ENCODE results near the gene PLEKHG4B. TPM values are rescaled to one million over a fixed set of nuclear protein-coding genes. Genes with fewer than 3 reads are reported as not detected.

PLEKHG4B gene
- polyA plus RNA-seq, 1 of the 3 experiments (the other 2 are of a cell fraction), result 0.18 TPM

- DNase-seq, result no peak
- Histone ChIP-seq H3K4me2 (no peak overlapping the region), H3K79me2 (ENCODE audit: insufficient read depth) (no peaks in the 10 kb centered on the region), H3F3A (replicated peaks; ENCODE audit: insufficient read depth) (no peaks in the 10 kb centered on the region), H4K20me1 (ENCODE audit: insufficient read depth) (no peaks in the 10 kb centered on the region), H3K36me3 (replicated peaks in 1 of 2; ENCODE audit: control insufficient read depth in 1 of 2, insufficient read depth in 2 of 2, low read length in 1 of 2) (peaks cover 0 to 3% of the 10 kb centered on the region in 2 experiments), H3K4me3 (ENCODE audit: low read depth in 2 of 2, low read length in 1 of 2) (no peak overlapping the region), H3K4me1 (ENCODE audit: control insufficient read depth in 1 of 2, insufficient read depth in 2 of 2, low read depth in 1 of 2, low read length in 1 of 2) (no peaks in the 10 kb centered on the region; a peak in 1 of 4 replicates), H3K9me3 (no peaks in the 10 kb centered on the region), H3K9me2 (no peaks in the 10 kb centered on the region), H3K27ac (ENCODE audit: low read depth in 2 of 2, low read length in 1 of 2) (no peak overlapping the region), H2AFZ (ENCODE audit: low read depth) (no peak overlapping the region), H3K27me3 (ENCODE audit: insufficient read depth) (no peaks in the 10 kb centered on the region), H3K9ac (no peak overlapping the region)
- 85% methylated on average over 13 of the region's 15 CpGs for WGBS (ENCODE audit: low lambda C conversion rate)
- ChIA-PET POLR2A (no interaction called here), CTCF (interaction anchor here (0.9 to 1.3 kb wide), 5 partner anchors 25 to 237 kb away, joined by 3 to 4 read pairs (median 3); partner anchors contain the start of gene AHRR)
- TF ChIP-seq FOXM1 (IDR thresholded peaks at IDR 0.05; ENCODE audit: low read depth) (no peak), MEF2A (IDR thresholded peaks at IDR 0.05; ENCODE audit: borderline replicate concordance, low read depth) (no peak), JUND (IDR thresholded peaks at IDR 0.05) (no peak), MXI1 (IDR thresholded peaks at IDR 0.05; ENCODE audit: low read depth, low read length) (no peak), CHD2 (IDR thresholded peaks at IDR 0.05; ENCODE audit: low read length, partially characterized antibody) (no peak), NFIC (IDR thresholded peaks at IDR 0.05; ENCODE audit: borderline replicate concordance) (no peak), GATA2 (CRISPR knock-in tag; IDR thresholded peaks at IDR 0.05) (no peak)
Measured at GRCh38 chr5:194102-194501, 102.1 kb downstream of the PLEKHG4B start.

GRCh38 chr5:194603-195209 is 102.7 kb downstream of the PLEKHG4B start:
- no peaks in the 10 kb centered on the region for H3K9me2 ChIP-seq
- H3K9me3 ChIP-seq, result no peaks in the 10 kb centered on the region
- no peak overlapping the region for H3K4me3 ChIP-seq (ENCODE audit: low read depth in 2 of 2, low read length in 1 of 2)
- H3F3A ChIP-seq (replicated peaks; ENCODE audit: insufficient read depth), result no peaks in the 10 kb centered on the region
- no peak for DNase-seq
- H3K27ac ChIP-seq (ENCODE audit: low read depth in 2 of 2, low read length in 1 of 2), result no peak overlapping the region
- ChIA-PET POLR2A (no interaction called here), CTCF (interaction anchor here (0.9 to 1.3 kb wide), 5 partner anchors 24 to 237 kb away, joined by 3 to 4 read pairs (median 3); partner anchors contain the start of gene AHRR)
- H3K9ac ChIP-seq, result no peak overlapping the region
- no peak overlapping the region for H2AFZ ChIP-seq (ENCODE audit: low read depth)
- no peaks in the 10 kb centered on the region for H4K20me1 ChIP-seq (ENCODE audit: insufficient read depth)
- WGBS (ENCODE audit: low lambda C conversion rate), result 90% methylated on average over 29 of the region's 36 CpGs
- H3K4me2 ChIP-seq, result no peak overlapping the region
- H3K79me2 ChIP-seq (ENCODE audit: insufficient read depth), result no peaks in the 10 kb centered on the region
- TF ChIP-seq FOSL2 (IDR thresholded peaks at IDR 0.05; ENCODE audit: borderline replicate concordance, low read depth) (no peak), YY1 (IDR thresholded peaks at IDR 0.05; ENCODE audit: low read depth) (no peak), RCOR1 (IDR thresholded peaks at IDR 0.05; ENCODE audit: low read length) (no peak), EZH2phosphoT487 (IDR thresholded peaks at IDR 0.05; ENCODE audit: borderline replicate concordance, low read depth) (no peak), GABPA (IDR thresholded peaks at IDR 0.05; ENCODE audit: low read depth) (no peak), TEAD4 (IDR thresholded peaks at IDR 0.05; ENCODE audit: borderline replicate concordance, insufficient read depth) (no peak), MXI1 (IDR thresholded peaks at IDR 0.05; ENCODE audit: low read depth, low read length) (no peak), CHD2 (IDR thresholded peaks at IDR 0.05; ENCODE audit: low read length, partially characterized antibody) (no peak)
- TF ChIP-seq, protein P1, sequence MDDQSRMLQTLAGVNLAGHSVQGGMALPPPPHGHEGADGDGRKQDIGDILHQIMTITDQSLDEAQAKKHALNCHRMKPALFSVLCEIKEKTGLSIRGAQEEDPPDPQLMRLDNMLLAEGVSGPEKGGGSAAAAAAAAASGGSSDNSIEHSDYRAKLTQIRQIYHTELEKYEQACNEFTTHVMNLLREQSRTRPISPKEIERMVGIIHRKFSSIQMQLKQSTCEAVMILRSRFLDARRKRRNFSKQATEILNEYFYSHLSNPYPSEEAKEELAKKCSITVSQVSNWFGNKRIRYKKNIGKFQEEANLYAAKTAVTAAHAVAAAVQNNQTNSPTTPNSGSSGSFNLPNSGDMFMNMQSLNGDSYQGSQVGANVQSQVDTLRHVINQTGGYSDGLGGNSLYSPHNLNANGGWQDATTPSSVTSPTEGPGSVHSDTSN (IDR thresholded peaks at IDR 0.05), result no peak
- TF ChIP-seq, protein P2, sequence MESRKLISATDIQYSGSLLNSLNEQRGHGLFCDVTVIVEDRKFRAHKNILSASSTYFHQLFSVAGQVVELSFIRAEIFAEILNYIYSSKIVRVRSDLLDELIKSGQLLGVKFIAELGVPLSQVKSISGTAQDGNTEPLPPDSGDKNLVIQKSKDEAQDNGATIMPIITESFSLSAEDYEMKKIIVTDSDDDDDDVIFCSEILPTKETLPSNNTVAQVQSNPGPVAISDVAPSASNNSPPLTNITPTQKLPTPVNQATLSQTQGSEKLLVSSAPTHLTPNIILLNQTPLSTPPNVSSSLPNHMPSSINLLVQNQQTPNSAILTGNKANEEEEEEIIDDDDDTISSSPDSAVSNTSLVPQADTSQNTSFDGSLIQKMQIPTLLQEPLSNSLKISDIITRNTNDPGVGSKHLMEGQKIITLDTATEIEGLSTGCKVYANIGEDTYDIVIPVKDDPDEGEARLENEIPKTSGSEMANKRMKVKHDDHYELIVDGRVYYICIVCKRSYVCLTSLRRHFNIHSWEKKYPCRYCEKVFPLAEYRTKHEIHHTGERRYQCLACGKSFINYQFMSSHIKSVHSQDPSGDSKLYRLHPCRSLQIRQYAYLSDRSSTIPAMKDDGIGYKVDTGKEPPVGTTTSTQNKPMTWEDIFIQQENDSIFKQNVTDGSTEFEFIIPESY (IDR thresholded peaks at IDR 0.05; ENCODE audit: borderline replicate concordance, low read depth), result no peak
- no peaks in the 10 kb centered on the region; a peak in 1 of 4 replicates for H3K4me1 ChIP-seq (ENCODE audit: control insufficient read depth in 1 of 2, insufficient read depth in 2 of 2, low read depth in 1 of 2, low read length in 1 of 2)
- no peaks in the 10 kb centered on the region for H3K27me3 ChIP-seq (ENCODE audit: insufficient read depth)
- H3K36me3 ChIP-seq (replicated peaks in 1 of 2; ENCODE audit: control insufficient read depth in 1 of 2, insufficient read depth in 2 of 2, low read length in 1 of 2), result peaks cover 0 to 3% of the 10 kb centered on the region in 2 experiments

All from SK-N-SH (cell line).